ENCODE measurements around the gene FBXO3.
"Not testable (repeated sequence)": the region's sequence is repeated elsewhere in the genome, so short reads cannot be mapped to it uniquely, and the experiment has no call there.

FBXO3 gene

DNA sequence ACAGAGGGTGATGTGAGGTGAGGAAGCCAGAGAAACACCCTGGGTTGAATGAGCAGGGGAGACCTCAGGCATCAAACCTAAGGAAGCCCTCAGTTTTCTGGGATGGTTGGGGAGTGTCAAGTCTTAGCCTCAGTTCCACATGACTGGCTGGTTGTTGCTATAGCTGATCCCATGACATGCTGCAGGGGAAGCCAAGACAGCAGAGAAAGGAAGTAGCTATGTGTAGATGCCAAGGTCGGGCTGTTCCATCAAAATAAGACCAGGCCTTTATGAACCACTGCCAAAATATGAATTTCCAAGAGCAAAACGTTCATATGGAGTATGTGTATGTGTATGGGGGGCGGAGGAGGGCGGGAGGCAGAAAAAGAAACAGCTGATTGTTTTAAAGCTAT, 49.7 kb downstream of the FBXO3 start:
- no peak for DNase-seq

DNA sequence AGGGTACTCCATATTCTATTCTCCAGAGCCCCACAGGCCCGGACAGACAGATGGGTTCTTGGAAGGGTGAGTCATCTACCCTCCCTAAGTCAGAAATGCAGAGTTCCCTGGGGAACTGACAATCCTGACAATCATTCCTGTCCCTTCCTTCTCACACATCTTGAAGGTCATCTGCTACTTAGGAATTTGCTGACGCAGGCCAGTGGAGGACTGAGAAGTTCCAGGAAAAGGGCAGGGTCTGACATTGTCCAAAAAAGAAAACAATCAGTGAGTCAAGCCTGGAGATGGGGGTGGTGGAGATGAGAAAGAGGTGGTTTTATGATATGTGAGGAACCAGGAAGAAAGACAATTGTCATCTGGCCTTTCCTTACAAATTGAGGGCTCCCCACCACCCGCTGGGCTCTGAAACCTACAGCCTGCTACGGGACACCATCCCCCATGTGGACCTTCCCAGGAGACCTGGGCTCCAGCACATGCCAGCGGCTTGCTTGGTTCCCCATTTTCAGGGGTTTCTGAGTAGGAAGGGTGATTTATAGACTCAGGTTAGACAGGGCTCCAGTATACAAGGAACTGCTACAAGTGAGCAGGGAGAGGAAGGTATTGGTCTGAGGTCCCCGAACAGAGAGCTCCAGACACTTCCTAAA, 51.0 kb downstream of the FBXO3 start:
- DNase-seq = no peak

DNA sequence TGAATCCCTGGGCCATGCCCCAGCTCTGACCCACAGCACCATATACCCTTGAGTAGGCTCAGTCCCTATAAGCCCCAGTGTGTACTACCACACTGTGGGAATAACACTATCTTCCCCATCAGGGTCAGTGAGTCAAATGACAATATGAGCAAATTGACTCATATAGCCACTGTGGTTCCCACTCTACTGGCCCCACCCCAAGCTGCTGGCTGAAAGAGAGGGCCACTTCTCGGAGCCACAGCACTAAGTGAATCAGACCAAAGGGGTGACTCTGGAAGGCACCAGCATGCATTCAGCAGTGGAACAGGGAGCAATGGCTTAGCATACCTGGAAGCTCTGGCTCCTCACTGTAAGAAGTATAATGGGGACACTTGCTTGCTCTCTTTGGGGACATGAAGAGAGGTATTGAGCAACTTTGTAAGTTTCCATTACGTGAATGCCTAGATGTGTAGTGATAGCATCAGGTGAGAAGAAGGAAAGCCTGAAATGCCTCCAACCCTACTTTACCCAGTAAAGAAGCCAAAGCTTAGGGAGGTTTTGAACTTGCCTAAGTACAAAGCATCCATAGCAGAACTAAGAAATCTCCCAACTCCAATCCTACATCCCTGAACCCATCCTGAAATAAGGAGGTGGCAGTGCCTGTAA, 51.6 kb downstream of the FBXO3 start:
- no peak for DNase-seq

DNA sequence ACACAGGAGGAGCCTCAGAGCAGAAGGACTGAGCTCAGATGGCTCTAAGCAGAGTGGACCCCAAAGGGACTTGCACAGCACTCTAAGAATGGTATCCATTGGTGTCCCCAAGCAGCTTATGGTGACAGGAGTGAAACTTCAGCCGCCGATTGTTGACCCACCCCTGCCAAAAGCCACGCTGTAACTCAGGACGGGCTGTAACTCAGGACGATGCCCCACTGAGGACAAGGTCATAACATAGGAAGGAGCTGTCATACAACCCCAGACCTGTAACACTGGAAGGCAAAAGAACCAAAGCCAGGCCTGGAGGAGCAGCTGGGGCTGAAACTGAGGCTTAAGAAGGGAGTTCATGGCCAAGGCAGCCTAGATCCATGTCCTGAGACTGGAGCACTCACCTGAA, 52.3 kb downstream of the FBXO3 start:
- DNase-seq = no peak

DNA sequence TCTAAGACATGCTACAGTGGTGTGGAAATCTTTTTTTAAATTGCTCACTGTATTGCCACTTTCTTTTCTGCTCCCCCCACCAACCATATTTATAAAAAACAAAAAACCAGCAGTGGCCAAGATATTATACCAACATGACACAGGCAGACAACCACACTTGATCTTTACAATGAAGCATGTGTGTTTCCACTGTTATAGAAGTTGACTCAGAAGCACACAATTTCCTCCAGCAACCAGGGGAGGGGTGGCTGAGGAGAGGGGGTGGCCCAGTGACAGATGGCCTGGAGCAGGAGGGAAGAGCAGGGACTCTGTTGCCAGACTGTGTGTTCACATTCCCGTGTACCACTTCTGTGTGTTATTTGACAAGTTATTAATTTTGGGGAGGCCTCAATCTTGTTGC, 52.9 kb downstream of the FBXO3 start:
- no peak for DNase-seq

DNA sequence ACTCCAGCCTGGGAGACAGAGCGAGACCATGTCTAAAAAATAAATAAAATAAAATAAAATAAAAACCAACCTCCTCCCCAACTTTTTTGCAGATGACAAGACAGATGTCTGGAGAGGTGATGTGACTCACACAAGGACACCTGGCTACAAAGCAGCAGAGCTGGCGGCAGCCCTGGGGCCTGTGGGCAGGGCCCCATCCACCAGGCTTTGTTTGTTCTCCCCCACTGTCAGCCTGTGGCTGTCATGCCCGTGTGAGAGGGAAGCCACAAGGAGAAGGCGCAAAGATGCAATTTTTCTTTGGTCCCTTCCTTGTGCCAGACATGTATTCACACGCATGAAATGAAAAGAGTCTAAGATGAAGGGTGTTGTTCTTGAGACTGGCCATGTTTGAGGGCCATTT, 54.7 kb downstream of the FBXO3 start:
- DNase-seq = no peak

DNA sequence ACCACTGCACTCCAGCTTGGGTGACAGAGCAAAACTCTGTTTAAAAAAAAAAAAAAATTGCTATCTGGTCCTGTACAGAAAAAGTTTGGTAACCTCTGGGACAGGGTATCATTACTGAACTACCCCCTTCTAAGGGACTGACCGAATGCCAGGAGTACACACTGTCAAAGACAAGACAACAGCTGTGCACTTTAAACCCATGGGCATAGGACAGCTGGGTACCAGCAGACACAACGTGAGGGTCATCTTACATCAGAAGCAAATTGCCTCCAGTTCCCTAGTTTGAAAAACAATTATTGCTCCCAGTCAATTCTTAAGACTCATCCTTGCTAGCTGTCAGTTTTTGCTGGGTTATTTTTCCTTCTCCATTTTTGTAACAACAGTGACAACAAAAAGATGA, 55.9 kb downstream of the FBXO3 start:
- DNase-seq = no peak

DNA sequence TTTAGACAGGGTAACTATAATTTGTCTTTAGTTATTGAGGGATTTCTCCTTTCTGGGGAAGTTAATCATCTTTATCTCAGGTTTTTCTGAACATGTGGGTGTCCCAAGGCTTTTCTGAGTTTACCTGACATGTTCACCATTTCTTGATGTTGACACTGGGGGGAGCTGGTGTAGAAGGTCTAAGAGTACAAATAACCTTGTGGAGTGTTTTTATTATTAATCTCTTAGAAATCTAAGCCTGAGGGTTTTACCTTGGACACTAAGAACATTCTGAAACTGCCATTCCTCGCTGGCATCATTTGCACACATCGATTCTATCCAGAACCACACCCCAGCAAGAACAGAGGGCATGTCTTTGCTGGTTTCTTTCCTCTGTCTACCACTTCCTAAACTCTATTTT, 58.1 kb downstream of the FBXO3 start:
- DNase-seq = no peak

DNA sequence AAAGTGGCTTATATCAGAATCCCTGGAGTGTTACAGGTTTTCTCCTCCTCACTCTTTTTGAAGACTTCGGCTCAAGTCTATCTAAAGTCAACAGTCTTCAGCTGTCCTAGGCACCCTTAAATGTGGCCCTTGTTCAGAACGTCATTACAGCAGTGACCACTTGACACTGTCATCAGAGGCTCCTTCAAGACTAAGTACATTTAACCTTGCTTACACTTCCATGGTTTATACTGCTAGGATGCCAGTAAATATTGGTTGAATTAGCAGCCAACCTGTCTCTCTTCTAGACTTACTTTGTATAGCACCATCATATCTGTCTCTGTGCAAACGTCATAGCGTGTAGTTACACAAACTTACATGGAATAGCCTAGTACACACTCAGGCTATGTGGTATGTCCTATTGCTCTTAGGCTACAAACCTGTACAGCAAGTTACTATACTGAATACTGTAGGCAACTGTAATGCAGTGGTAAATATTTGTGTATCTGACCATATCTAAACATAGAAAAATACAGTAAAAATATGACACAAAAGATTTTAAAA, 60.4 kb downstream of the FBXO3 start:
- DNase-seq = no peak

DNA sequence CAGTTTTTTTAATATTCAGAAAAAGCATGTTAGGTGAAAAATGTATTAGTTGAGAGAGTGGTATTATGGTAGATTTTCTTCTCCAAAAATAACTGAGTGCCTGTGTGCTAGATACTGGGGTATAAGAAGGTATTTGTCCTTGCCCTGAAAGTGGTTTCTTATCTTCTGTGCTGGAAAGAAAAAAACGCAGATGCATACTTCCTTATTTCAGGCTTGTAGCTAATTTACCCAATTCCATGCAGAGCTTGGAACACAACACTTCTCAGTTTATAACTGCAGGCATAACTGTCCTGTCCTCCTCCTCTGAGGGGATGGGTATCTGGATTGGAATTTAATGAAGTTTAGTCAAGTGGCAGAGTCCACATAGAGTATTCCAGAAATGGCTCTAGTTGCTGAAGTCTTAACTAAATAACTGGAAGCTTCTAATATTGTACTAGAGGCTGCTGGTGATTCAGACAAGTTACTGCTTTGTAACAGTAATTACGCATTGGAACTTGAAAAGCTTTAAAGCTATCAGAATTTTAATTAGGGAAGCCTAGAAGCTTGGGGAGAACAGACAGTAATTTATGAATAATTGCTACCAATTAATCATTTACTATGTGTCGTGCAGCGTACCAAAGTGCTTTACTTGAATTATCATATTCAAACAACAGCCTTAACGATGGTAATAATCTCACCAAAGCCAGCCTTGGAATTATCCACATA, 61.0 kb downstream of the FBXO3 start:
- DNase-seq = no peak

DNA sequence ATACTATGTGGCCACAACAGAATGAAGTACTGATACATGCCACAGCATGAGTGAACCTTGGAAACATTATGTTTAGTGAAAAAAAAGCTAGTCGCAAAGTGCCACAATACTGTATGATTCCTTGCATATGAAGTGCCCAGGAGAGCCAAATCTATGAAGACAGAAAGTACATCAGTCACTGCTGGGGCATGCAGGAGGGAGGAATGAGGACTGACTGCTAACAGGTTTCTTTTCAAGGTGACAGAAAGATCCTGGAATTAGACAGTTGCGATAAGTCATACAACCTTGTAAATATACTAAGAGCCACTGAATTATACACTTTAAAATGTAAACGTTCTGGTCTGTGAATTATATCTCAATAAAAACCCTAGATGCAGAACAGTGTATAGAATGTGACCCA, 61.9 kb downstream of the FBXO3 start:
- DNase-seq = no peak

DNA sequence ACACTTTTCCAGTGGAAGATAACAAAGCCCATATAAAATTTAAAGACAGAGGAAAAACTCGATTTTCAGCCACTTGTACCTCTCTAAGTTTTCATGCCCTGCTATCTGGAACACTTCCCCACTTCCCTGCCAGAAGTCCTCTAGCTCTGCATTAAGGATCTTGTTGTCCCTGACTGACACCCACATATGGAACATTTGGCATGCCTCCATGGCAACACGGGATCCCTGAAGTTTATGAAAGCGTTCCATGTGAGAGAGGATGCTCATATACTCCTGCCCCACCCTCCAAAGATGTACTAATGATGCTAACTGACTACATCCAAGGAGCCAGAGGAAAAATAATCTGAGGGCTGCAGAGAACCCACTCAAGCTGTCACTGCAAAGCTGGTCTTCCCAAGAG, 64.9 kb downstream of the FBXO3 start:
- DNase-seq = no peak

DNA sequence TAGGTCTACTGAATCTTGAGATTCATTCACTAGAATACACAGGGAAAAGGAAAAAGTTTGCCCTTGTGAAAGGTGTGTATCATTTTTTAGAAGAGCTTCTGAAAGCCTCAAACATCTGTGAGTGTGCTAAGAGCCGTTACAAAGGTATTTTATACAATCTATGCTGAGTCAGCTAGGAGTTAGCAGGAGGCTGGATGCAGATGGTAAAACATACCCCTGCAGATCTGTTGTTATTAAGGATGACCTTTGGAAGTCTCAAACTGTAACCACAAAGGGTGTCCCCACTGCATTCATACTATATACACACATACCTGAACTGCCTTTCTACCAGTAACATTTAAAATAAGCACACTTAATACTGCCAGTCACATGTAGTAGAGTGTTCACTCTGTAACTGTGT, 65.3 kb downstream of the FBXO3 start:
- DNase-seq = no peak

DNA sequence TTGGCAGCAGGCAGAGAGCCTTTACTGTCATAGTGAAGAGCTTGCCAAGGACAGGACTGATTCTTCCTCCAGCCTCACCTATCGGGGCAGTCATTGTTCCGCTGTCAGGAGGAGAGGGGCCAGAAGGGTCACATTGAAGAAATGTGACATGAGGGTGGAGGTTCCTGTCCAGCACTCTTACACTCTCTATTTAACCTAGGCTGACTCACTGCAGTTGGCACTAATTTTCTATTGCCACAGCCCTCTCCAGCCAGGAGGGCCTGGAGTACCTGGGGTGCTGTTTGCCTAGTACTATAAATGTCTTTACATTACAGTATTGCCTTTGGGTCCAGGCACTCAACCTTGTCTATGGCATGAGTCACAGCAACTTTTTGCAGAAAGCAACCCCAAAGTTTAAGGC, 66.5 kb downstream of the FBXO3 start:
- DNase-seq = not testable (repeated sequence)

DNA sequence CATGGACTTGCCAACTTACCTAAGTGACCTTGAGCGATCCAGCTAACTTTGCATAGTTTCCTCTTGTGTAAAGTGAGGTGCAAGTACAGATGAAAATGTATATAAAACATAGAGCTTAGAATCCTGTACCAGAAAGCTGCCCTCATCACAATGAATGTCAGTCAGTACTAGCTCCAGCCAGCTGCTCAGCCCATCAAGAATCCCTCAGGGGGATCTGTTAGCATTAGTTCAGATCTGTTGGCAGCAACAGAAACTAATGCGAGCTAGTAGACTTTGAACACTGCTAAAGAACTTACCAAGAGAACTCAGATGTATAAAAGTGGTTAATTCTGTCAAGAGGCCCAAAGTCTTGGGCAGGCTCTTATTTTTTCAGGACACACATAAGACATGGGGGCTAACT, 67.4 kb downstream of the FBXO3 start:
- no peak for DNase-seq

DNA sequence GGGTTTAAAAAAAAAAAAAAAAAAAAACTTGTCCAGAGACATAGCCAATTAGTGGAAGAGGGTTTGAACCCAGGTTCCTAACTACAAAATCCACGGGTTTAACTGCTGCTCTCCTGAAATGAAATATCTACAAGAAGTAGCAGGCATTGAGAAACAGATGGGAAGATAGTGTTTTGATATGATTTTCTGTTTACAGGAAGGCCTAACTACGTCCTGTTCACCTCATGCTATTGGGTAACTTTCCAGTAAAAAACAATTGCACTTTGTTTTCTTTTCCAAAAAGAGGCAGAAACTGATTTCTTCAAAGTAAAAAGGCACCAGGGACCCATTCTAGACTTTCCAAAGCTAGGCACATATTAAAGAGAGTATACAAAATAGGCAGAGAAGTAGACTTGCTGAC, 67.8 kb downstream of the FBXO3 start:
- no peak for DNase-seq

DNA sequence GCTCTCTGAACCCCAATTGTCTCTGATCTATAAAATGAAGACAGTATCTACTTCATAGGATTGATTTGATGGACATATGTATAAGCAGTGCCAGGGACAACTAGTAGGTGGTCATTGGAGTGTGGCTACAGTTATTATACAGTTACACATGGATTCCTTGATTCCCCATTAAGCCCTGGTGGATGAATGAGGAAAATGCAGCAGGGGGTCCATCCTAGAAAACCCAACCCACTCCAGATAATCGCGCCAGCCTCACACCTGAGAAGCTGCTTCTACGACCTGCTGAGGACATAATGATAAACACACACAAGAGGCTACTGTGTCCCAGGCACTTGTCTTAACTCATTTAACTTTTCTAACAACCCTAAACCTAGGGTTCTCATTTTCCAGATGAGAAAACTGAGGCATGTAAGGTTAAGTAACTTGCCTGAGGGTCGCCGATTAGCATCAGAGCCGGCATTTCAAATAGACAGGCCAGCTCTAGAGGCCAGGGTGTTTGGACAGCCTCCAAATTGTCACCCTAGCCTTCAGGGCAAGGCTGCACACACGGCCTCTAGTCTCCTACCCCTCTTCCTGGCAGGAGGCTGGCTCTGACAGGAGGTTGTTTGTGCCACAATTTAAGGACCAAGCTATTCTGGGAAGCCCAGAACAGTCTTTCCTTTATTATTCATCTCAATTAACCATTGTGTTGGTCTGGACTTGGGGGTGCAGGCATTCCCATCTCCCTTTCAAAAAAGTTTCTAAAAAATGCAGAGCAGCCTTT, 69.9 kb downstream of the FBXO3 start:
- DNase-seq = no peak

DNA sequence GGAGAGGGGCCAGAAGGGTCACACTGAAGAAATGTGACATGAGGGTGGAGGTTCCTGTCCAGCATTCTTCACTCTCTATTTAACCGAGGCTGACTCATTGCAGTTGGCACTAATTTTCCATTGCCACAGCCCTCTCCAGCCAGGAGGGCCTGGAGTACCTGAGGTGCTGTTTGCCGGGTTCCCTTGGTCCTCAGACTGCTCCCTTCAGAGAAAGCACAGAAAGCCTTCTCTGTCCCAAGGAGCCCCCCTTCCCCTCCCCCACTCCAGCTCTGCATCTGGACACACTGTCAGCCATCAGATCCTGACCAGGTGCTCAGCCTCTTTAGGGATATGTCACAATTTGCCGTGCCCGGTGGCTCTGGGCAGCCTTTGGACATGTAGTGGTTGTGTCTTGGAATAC, 70.5 kb downstream of the FBXO3 start:
- no peak for DNase-seq

DNA sequence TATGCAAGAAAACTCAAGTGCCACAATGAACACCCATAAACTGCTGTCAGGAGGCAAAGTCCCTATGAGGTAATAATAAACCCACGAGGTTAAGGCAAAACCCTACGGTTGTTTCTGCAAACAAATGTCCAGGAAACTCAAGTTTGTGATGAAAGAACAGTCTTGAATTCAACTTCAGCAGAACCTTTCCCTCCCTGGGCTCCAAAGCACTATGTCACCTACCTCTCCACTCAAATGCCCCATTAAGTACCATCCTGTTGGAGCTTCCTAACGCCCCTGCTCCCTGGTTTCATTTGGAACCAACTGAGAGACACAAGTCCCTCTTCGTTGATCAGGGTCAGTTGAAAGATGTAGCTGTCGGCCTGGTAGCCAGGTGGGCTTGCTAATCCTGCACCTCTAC, 71.1 kb downstream of the FBXO3 start:
- no peak for DNase-seq

DNA sequence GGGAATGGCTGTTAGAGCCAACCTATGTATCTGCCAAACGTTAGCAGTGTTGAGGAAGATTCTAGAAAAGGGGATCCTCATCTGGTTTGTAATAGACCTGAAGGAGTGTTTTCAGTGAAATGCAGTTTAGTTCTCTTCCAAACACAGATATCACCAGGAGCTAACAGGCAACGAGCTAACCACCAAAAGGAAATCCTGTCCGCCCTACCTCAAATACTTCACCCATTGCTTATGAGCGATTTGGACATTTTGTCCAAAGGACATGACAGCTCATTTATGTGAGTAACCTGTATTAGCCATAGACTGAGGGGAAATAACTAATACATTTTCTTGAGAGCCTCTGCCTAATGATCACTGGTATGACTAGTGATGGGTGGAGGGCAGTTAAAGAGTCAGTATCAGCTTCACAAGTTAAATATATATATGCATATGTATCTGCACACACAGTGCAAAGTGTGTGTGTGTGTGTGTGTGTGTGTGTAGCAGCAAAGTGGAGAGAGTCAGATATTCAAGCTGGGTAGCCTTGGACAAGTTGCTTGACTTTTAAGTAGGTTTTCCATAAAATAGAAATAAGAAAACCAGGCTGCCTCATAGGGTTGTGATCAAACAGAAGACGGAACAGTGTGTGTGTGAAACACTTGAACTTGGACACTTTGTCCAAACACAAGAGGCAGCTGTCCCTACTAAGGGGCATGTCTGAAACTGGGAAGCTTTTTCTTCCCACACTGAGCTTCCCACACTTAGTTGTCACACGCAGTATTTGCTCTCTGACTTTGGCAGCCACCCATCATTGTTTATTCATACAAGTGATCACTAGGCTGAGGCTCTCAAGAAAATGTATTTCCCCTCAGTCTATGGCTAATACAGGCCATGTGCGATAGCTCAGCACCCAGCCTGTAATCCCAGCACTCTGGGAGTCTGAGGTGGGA, 72.8 kb downstream of the FBXO3 start:
- no peak for DNase-seq

DNA sequence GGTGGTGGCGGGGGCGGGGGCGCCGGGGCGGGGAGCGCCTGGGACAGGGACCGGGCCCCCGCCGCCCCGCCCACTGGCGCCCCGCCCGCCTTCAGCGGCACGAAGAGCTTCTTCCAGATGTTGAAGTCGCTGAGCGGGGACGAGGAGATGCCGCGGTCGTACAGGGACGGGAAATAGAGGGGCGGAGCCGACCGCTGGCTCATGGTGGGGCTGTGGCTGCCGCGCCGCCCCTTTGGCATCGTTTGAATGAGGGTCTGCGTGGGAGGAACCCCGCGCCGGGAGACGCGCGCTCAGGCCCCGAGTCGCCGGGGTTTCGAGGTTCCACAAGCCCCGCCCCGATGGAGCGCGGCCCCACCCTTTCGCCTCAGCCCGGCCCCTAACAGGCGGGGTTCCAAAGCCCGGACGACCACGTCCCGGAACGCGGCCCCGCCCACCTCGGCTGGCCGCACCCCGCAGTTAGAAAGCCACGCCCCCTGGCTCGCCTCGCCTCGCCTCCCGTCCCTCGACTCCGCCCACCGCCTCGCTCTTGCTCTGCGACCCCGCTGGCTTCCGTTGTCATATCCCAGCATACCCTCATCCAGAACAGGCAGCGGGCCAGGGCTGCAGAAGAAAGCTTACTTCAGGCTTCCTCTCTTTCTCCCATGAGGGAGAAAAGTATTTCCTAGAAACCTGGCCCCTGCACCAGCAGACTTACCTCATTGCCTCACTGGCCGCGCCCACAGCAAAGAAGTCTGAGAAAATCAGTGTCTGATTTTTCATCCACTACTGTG, 73.6 kb downstream of the FBXO3 start, which contains the start of gene C11orf91:
Gene C11orf91, minus strand, starts transcription at position 325 of the 770 bp plus-strand sequence. Its CDS starts 86 bp downstream, at position 239.
- DNase-seq = peak; percentile 81

All from NCI-H2107 (cell line).